Mesendoderm (in vitro differentiated cells): Measurements from ENCODE around the gene TBXAS1.

Source experiments
- DNase-seq: peaks from one replicate; pipeline ENCODE4 v3.0.0; 2013
- H2AK5ac ChIP-seq: 2 replicates; pipeline ENCODE4 v1.6.1; 2013; ENCODE audit warnings: low read length, inconsistent platforms
- H2BK120ac ChIP-seq: 2 replicates; pipeline ENCODE4 v1.6.1; 2013; ENCODE audit warnings: low read depth, mild to moderate bottlenecking, low read length, moderate library complexity, mixed read lengths
- H2BK15ac ChIP-seq: replicated peaks from 2 replicates; pipeline ENCODE4 v1.6.1; 2013; ENCODE audit warnings: low read depth, mild to moderate bottlenecking, moderate library complexity
- H2BK5ac ChIP-seq: 2 replicates; pipeline ENCODE4 v1.6.1; 2013; ENCODE audit warnings: low read length, inconsistent platforms
- H3K18ac ChIP-seq: 2 replicates; pipeline ENCODE4 v1.6.1; 2013; ENCODE audit warnings: mild to moderate bottlenecking, low read length, mixed read lengths
- H3K23ac ChIP-seq: one replicate; pipeline ENCODE4 v1.6.1; 2013; ENCODE audit warnings: low read length
- H3K27ac ChIP-seq: 2 replicates; pipeline ENCODE4 v1.5.1; 2013; ENCODE audit warnings: low read depth, mild to moderate bottlenecking, inconsistent platforms, low read length, moderate library complexity
- H3K27me3 ChIP-seq: 2 replicates; pipeline ENCODE4 v1.6.1; 2013; ENCODE audit warnings: low read length, control low read depth, mild to moderate bottlenecking, inconsistent platforms; ENCODE audit not compliant: insufficient read depth, poor library complexity
- H3K36me3 ChIP-seq: 2 replicates; pipeline ENCODE4 v1.6.1; 2013; ENCODE audit warnings: low read length, inconsistent platforms; ENCODE audit not compliant: control insufficient read depth, insufficient read depth
- H3K4ac ChIP-seq: one replicate; pipeline ENCODE4 v1.6.1; 2013; ENCODE audit warnings: low read depth, mild to moderate bottlenecking, low read length, moderate library complexity
- H3K4me1 ChIP-seq: 2 replicates; pipeline ENCODE4 v1.6.1; 2013; ENCODE audit warnings: low read depth, low read length, inconsistent platforms; ENCODE audit not compliant: control insufficient read depth
- H3K4me2 ChIP-seq: 2 replicates; pipeline ENCODE4 v1.6.1; 2013; ENCODE audit warnings: low read length
- H3K4me3 ChIP-seq: 2 replicates; pipeline ENCODE4 v1.5.1; 2013; ENCODE audit warnings: mild to moderate bottlenecking, low read length
- H3K56ac ChIP-seq: one replicate; pipeline ENCODE4 v1.6.1; 2013; ENCODE audit warnings: low read length
- H3K79me1 ChIP-seq: 2 replicates; pipeline ENCODE4 v1.6.1; 2013; ENCODE audit warnings: low read length, inconsistent platforms
- H3K79me2 ChIP-seq: 2 replicates; pipeline ENCODE4 v1.6.1; 2013; ENCODE audit warnings: mild to moderate bottlenecking, low read length; ENCODE audit not compliant: control insufficient read depth, insufficient read depth
- H3K9ac ChIP-seq: 2 replicates; pipeline ENCODE4 v1.6.1; 2013; ENCODE audit warnings: low read length, inconsistent platforms
- H4K5ac ChIP-seq: one replicate; pipeline ENCODE4 v1.6.1; 2013; ENCODE audit warnings: low read length
- H4K8ac ChIP-seq: one replicate; pipeline ENCODE4 v1.6.1; 2013; ENCODE audit warnings: low read depth, mild to moderate bottlenecking, control low read depth, low read length, moderate library complexity
- WGBS: extraction: QIAGEN DNeasy Blood & Tissue Kit; methylation state at CpG from one replicate; pipeline ENCODE4 v1.1.7; 2013; ENCODE audit warnings: low lambda C conversion rate, missing lambda C conversion rate; ENCODE audit not compliant: insufficient coverage; ENCODE audit errors: extremely low coverage; 5-methylcytosine and 5-hydroxymethylcytosine counted together

The TBXAS1 gene

DNA sequence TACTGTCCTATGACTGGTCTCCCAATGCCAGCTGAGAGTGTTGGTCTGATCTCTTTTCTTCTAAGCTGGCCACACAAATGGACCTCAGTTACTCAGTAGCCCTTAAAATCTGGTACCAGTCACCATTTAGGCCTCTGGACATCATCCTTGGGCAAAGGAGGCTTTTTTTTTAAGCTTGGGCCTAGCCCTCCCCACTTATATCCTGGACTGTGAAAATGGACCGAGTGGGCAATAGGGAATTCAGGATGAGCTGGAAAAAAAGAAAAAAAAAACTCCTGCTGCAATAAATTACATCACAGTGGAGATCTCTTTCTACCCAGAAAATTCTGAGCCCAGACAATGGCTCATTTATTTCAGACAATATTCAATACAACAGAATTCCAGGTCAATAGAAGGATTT lies 165.3 kb downstream of the TBXAS1 start:
- Histone ChIP-seq H4K8ac (no peak overlapping the region), H3K79me1 (no peaks in the 10 kb centered on the region), H3K4me2 (no peak overlapping the region), H3K27ac (no peak overlapping the region), H2BK15ac (no peak overlapping the region), H2BK120ac (no peak overlapping the region), H2AK5ac (no peak overlapping the region), H3K4me1 (no peaks in the 10 kb centered on the region), H4K5ac (no peak overlapping the region), H2BK5ac (no peak overlapping the region), H3K27me3 (no peaks in the 10 kb centered on the region), H3K4ac (no peak overlapping the region), H3K18ac (no peak overlapping the region), H3K36me3 (no peaks in the 10 kb centered on the region), H3K4me3 (no peak overlapping the region), H3K23ac (no peak overlapping the region), H3K56ac (no peak overlapping the region), H3K79me2 (no peaks in the 10 kb centered on the region), H3K9ac (no peak overlapping the region)
- WGBS = no CpG with 5 or more reads among the region's 1 CpG
- DNase-seq = no peak

DNA sequence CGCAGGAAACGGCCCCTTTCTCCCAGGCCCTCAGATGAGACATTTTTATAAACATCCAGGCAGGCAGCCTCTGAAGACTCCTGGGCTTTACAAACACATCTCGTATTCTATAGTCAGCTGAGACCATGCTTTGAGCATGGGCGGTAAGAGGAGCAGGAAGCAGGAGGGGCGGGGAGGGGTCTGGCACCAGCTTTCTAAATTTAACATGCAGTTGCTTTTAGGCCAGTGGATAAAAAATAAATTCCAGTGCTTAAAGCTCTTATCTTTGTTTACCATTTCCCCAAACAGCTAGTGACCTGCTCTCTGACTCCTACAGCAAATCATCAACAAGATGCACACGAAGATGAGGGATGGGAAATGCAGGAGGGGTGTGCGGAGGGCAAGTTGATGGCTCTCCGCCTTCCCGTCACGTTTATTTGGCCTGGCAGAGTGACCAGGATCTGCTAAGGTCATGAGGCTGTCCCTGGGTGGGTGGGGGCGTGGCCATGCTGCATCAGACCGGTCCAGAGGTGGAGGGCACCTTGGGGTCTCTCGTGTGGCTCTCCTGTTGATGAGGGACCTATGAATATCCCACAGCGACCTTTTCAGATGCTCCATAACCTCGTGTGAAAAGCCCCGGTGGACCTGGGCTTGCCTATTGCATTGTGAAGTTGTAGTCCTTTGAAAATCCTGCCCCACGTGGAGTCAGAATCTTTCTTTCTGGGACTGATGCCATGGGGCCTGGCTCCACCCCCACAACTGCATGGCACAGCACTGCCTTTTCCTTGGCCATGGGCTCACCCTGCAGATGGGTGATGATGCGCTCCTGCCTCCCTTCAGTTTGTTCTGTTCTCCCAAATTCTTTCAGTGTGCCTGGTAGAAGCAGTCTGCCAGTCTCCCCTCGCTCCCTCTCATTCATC lies 166.2 kb downstream of the TBXAS1 start:
- no peak overlapping the region for H4K8ac ChIP-seq
- no peak for DNase-seq
- no peak overlapping the region for H3K27ac ChIP-seq
- H4K5ac ChIP-seq = no peak overlapping the region
- H3K4me3 ChIP-seq = no peak overlapping the region
- H3K23ac ChIP-seq = no peak overlapping the region
- no peak overlapping the region for H2BK15ac ChIP-seq
- H3K36me3 ChIP-seq = no peaks in the 10 kb centered on the region
- H2BK5ac ChIP-seq = no peak overlapping the region
- H3K79me1 ChIP-seq = no peaks in the 10 kb centered on the region
- H3K4ac ChIP-seq = no peak overlapping the region
- no peak overlapping the region for H3K4me2 ChIP-seq
- no peak overlapping the region for H2AK5ac ChIP-seq
- no CpG with 5 or more reads among the region's 19 CpGs for WGBS
- H3K4me1 ChIP-seq = no peaks in the 10 kb centered on the region
- H3K9ac ChIP-seq = no peak overlapping the region
- no peaks in the 10 kb centered on the region for H3K27me3 ChIP-seq
- no peak overlapping the region for H3K56ac ChIP-seq
- H2BK120ac ChIP-seq = no peak overlapping the region
- H3K18ac ChIP-seq = no peak overlapping the region
- H3K79me2 ChIP-seq = no peaks in the 10 kb centered on the region

DNA sequence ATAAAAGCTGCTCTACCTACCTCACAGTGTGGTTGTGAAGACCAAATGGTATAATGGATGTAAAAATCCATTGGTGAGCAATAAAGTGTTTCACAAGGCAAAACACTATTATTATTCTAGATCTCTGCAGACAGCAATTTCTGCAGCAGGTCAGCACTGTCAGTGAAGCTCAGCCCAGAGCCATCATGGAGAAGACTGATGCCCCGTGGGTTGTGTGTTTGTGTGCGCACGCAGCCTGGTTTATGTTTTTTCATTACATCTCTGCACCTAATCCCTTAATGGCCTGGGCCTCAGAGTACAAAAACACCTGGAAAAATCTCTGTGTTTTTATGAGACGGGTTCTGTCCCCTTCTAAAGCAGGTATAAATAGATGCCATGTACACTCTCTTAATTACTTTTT lies 169.5 kb downstream of the TBXAS1 start:
- H3K23ac ChIP-seq = no peak overlapping the region
- no peak overlapping the region for H4K8ac ChIP-seq
- H3K79me1 ChIP-seq = no peaks in the 10 kb centered on the region
- no peak for DNase-seq
- H3K4me2 ChIP-seq = no peak overlapping the region
- no peaks in the 10 kb centered on the region for H3K36me3 ChIP-seq
- no peaks in the 10 kb centered on the region for H3K4me1 ChIP-seq
- no peak overlapping the region for H3K18ac ChIP-seq
- H3K4me3 ChIP-seq = no peak overlapping the region
- H2AK5ac ChIP-seq = no peak overlapping the region
- H3K27me3 ChIP-seq = no peaks in the 10 kb centered on the region
- H2BK5ac ChIP-seq = no peak overlapping the region
- no peak overlapping the region for H3K4ac ChIP-seq
- H2BK15ac ChIP-seq = no peak overlapping the region
- no peak overlapping the region for H3K27ac ChIP-seq
- no peak overlapping the region for H2BK120ac ChIP-seq
- no CpG with 5 or more reads among the region's 4 CpGs for WGBS
- no peak overlapping the region for H3K9ac ChIP-seq
- H4K5ac ChIP-seq = no peak overlapping the region
- no peaks in the 10 kb centered on the region for H3K79me2 ChIP-seq
- H3K56ac ChIP-seq = no peak overlapping the region

DNA sequence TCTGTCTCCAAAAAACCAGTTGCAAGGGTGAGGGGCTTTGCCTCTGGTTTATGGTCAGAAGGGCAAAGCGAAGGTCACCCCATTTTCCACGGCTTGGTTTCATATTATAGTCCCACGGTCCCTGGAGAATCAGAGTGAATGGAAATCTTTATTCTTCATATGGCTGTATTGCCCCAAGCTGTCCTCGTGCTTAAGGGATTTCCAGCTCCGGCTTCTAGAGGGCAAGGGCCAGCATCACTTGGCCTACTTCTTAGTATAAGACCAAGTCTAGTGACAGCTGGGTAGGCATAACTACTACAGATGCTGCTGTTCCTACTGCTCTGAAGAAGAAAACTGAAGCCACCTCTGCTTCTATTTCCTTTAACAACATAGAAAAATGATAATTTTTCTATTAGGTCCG lies 170.5 kb downstream of the TBXAS1 start:
- Histone ChIP-seq H3K27me3 (no peaks in the 10 kb centered on the region), H3K4ac (no peak overlapping the region), H3K27ac (no peak overlapping the region), H2BK120ac (no peak overlapping the region), H3K23ac (no peak overlapping the region), H3K79me2 (no peaks in the 10 kb centered on the region), H3K9ac (no peak overlapping the region), H2BK15ac (no peak overlapping the region), H3K56ac (no peak overlapping the region), H3K79me1 (no peaks in the 10 kb centered on the region), H3K4me1 (no peaks in the 10 kb centered on the region), H3K4me3 (no peak overlapping the region), H3K4me2 (no peak overlapping the region), H3K18ac (no peak overlapping the region), H3K36me3 (no peaks in the 10 kb centered on the region), H4K5ac (no peak overlapping the region), H2AK5ac (no peak overlapping the region), H4K8ac (no peak overlapping the region), H2BK5ac (no peak overlapping the region)
- no peak for DNase-seq
- WGBS = no CpG with 5 or more reads among the region's 6 CpGs

DNA sequence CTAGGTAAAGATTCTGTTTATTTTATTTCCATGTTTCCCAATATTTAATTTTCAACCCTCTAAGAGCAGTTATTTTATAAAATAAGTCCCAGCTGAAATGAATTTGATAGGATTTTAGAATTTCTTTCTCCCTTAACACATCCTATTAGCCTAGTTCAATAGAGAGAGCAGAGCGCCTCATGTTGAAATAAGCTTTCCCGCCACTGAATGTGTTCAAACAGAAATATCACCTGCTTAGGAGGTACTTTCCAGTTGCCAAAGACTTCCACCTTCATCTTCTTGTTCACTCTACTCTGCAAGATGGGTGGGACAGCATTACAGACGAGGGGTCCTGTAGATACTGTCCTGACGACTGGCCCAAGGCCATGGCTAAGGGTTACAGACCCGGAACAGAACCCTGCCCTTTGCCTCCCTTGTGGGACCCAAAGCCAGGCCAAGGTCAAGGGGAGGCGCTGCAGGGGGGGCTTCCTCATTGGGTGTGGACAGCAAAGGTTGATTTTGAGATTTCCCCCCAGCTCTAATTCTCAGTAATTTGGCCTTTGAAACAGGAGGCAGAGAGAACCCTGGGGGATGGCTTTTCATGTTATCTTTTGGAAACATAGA lies 171.7 kb downstream of the TBXAS1 start:
- H3K36me3 ChIP-seq = no peaks in the 10 kb centered on the region
- no peak overlapping the region for H2BK15ac ChIP-seq
- no peak for DNase-seq
- H3K23ac ChIP-seq = no peak overlapping the region
- H3K79me2 ChIP-seq = no peaks in the 10 kb centered on the region
- no peak overlapping the region for H3K56ac ChIP-seq
- no peak overlapping the region for H3K4me2 ChIP-seq
- no peaks in the 10 kb centered on the region for H3K79me1 ChIP-seq
- no peak overlapping the region for H2BK120ac ChIP-seq
- no peak overlapping the region for H3K4me3 ChIP-seq
- no peak overlapping the region for H3K9ac ChIP-seq
- WGBS = no CpG with 5 or more reads among the region's 6 CpGs
- no peaks in the 10 kb centered on the region for H3K4me1 ChIP-seq
- H4K8ac ChIP-seq = no peak overlapping the region
- H2BK5ac ChIP-seq = no peak overlapping the region
- H3K4ac ChIP-seq = no peak overlapping the region
- H3K18ac ChIP-seq = no peak overlapping the region
- H2AK5ac ChIP-seq = no peak overlapping the region
- no peak overlapping the region for H3K27ac ChIP-seq
- no peak overlapping the region for H4K5ac ChIP-seq
- H3K27me3 ChIP-seq = no peaks in the 10 kb centered on the region
